HL-60 (cell line): ENCODE data around the gene SOX18.

Experiments used
- POLR2AphosphoS5 ChIP-seq: IDR thresholded peaks from 2 replicates; pipeline ENCODE4 v1.6.1; 2012; ENCODE audit warnings: low read depth
- SPI1 ChIP-seq: IDR thresholded peaks from 2 replicates; pipeline ENCODE4 v1.6.1; 2012; ENCODE audit warnings: low read depth, mild to moderate bottlenecking, borderline replicate concordance
- TF ChIP-seq, protein P1 (sequence below): IDR thresholded peaks from one replicate; pipeline ENCODE4 v1.5.1; 2011; ENCODE audit warnings: low read length, control low read depth, inconsistent platforms; ENCODE audit not compliant: insufficient read depth

DNA sequence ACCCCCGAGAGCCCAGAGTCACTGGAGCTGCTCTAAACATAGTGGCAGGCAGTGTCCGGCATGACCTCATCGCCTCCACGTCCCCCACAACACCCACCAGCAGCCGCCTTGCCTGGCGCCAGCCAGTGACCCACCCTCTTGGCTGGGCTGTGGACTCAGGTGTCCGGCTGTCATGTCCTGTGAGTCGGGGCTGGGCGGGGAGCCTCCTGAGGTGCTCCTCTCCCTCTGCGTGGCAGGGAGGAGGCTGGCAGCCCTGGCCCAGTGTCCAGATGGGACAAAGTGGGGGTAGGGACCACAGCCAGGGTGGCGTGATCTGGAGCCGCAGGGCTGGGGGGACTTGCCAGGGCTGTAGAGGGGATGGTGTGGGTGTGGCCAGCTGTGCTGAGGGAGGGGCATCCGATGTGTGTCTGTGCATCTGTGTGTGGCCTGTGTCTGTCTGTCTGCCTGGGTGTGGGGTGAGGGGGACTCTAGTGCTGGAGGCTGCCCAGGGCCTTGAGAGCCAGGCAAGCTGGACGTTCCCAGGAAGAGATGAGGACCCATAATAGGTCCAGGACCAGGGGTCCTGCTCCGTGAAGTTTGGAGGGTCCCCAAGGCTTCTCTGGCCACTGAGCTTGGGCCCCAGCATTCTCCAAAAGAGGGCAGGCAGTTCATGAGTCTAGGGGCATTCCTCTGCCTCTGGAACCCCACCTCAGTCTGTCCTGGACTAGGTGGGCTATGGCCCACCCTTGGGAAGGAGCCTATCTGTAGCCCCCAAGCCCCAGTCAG lies 2.3 kb upstream of the SOX18 start:
- TF ChIP-seq, protein P1, sequence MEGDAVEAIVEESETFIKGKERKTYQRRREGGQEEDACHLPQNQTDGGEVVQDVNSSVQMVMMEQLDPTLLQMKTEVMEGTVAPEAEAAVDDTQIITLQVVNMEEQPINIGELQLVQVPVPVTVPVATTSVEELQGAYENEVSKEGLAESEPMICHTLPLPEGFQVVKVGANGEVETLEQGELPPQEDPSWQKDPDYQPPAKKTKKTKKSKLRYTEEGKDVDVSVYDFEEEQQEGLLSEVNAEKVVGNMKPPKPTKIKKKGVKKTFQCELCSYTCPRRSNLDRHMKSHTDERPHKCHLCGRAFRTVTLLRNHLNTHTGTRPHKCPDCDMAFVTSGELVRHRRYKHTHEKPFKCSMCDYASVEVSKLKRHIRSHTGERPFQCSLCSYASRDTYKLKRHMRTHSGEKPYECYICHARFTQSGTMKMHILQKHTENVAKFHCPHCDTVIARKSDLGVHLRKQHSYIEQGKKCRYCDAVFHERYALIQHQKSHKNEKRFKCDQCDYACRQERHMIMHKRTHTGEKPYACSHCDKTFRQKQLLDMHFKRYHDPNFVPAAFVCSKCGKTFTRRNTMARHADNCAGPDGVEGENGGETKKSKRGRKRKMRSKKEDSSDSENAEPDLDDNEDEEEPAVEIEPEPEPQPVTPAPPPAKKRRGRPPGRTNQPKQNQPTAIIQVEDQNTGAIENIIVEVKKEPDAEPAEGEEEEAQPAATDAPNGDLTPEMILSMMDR = no peak
- TF ChIP-seq SPI1 = no peak
- no peak for TF ChIP-seq POLR2AphosphoS5
